ENCODE data around the gene CRABP1. TPM values are rescaled to one million over a fixed set of nuclear protein-coding genes. Genes with fewer than 3 reads are reported as not detected.
A peak's percentile ranks its signal among the peaks of the same experiment; 100 is the strongest.

The CRABP1 gene
- total RNA-seq, 4 donors from 2014 or later: 0.84 to 8.9 (median 2.0) TPM; not detected in 1

DNA sequence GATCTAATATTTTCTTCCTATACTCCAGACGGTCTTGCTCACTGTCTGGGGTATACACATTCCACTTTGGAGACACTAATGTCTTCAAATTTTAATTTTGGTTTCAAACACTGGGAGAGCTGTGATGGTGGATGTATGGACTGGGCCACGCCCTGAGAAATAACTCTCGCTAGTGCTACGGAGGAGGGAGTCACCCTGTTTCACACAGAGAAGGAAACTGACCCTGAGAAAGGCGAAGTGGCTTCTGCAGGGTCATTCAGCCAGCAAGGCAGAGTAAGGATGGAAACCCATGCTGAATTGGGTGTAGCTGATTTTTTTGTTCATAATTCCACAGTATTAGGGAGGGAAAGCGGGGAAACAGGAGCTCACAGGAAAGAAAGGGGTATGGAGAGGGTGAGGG, 32.2 kb upstream of the CRABP1 start:
- H3K4me3 ChIP-seq (ENCODE audit: low read depth, poor library complexity, severe bottlenecking): no peak overlapping the region
- TF ChIP-seq POLR2A (IDR thresholded peaks at IDR 0.05): no peak
- TF ChIP-seq, protein P1, sequence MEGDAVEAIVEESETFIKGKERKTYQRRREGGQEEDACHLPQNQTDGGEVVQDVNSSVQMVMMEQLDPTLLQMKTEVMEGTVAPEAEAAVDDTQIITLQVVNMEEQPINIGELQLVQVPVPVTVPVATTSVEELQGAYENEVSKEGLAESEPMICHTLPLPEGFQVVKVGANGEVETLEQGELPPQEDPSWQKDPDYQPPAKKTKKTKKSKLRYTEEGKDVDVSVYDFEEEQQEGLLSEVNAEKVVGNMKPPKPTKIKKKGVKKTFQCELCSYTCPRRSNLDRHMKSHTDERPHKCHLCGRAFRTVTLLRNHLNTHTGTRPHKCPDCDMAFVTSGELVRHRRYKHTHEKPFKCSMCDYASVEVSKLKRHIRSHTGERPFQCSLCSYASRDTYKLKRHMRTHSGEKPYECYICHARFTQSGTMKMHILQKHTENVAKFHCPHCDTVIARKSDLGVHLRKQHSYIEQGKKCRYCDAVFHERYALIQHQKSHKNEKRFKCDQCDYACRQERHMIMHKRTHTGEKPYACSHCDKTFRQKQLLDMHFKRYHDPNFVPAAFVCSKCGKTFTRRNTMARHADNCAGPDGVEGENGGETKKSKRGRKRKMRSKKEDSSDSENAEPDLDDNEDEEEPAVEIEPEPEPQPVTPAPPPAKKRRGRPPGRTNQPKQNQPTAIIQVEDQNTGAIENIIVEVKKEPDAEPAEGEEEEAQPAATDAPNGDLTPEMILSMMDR (IDR thresholded peaks at IDR 0.05): no peak
- intact Hi-C loops (cut with DNase I; ENCODE audit: low total_unique reads): loop anchor here (5.0 kb wide), 1 partner anchor 114 kb away; no protein-coding TSS in a partner anchor
- peak in 1 of 2 donors; percentile 20 for DNase-seq (ENCODE audit: low spot score in 2 of 2)
- 49 to 54% methylated on average over 6 of the region's 6 CpGs for WGBS, 2 donors

DNA sequence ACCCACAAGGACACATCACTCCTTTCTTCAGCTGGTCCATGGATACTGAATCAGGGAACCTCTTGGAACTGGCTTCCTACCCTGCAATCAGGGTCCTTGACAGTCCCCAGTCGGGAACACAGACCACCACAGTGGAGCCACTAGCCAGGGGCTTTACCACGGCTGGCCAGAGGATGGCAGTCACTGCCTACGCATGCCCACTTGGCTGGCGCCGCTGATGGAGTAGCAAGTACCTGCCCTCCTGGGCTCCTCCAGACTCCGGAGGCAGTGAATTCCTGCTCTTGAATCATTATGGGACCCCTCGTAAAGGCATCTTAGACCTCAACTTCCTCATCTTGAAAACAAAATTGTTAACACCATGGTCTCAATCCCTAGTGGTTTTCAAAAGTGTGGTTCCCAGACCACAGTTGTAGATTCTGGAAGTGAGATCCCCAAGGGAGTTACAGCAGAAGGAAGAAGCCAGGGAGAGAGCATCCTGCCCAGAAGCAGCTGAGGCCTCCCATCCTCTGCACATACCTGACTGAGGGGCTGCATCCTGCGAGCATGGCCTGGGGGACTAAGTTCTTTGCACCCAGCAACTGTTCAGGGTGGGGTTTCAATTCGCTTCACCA, 31.6 kb upstream of the CRABP1 start:
- intact Hi-C loops (cut with DNase I; ENCODE audit: low total_unique reads): loop anchor here (5.0 kb wide), 1 partner anchor 114 kb away; no protein-coding TSS in a partner anchor
- 17 to 22% methylated on average over 9 of the region's 9 CpGs for whole genome bisulfite sequencing, 2 donors

DNA sequence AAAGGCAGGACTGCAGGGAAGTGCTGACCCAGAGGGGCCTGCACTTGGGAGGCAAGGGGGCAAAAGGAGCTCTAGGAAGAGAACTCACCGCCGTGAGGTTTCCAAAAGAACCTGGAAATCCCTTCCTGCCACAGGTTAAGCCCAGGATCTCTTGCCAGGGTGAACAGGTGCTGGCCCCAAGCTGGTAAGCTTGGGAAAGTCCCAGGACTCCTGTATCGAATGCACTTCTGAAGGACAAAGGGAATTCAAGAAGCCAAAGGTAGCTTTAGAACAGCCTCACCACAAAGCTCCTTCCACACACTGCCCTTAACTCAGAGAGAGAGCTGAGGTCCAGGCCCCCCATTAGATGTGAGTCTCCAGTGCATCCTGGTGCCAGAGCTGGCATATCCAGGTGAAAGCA, 28.9 kb upstream of the CRABP1 start:
- 46 to 53% methylated on average over 3 of the region's 3 CpGs for WGBS, 2 donors
- no peak for TF ChIP-seq POLR2A (IDR thresholded peaks at IDR 0.05)
- TF ChIP-seq, protein P1 (IDR thresholded peaks at IDR 0.05): no peak
- peak in 1 of 2 donors; percentile 29 for DNase-seq (ENCODE audit: low spot score in 2 of 2)
- H3K4me3 ChIP-seq (ENCODE audit: low read depth, poor library complexity, severe bottlenecking): no peak overlapping the region
- intact Hi-C loops (cut with DNase I; ENCODE audit: low total_unique reads): no loop called here

More for the DNA sequence above, 31.6 kb upstream of the CRABP1 start:
- no peak overlapping the region for H3K4me3 ChIP-seq (ENCODE audit: low read depth, poor library complexity, severe bottlenecking)
- TF ChIP-seq POLR2A (IDR thresholded peaks at IDR 0.05): no peak
- TF ChIP-seq, protein P1 (IDR thresholded peaks at IDR 0.05): peak in 1 of 3 donors; percentile 55
- peak; percentile 41 to 87 for DNase-seq (ENCODE audit: low spot score in 2 of 2)

DNA sequence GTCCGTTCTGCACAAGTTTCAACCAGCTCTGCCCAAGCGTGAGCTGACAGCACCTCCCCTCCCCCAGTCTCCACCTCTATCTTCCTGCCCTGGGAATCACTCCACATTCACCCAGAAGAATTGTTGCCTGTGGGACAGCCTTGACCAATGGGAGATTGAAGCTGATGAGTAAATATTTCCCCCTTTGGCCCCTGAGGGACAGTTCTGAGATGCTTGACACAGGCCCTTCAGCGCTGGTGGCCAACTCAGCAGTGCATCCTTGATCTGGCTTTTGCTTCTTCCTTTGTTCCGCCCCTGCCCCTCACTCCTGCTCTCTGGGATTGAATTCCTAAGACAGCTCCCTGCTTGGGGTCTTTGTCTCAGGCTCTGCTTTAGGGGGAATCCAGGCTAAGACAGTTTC, 27.6 kb upstream of the CRABP1 start:
- 85 to 88% methylated on average over 4 of the region's 4 CpGs for WGBS, 2 donors
- DNase-seq (ENCODE audit: low spot score in 2 of 2): peak in 1 of 2 donors; percentile 39
- no peak overlapping the region for H3K4me3 ChIP-seq (ENCODE audit: low read depth, poor library complexity, severe bottlenecking)
- intact Hi-C loops (cut with DNase I; ENCODE audit: low total_unique reads): no loop called here
- no peak for TF ChIP-seq POLR2A (IDR thresholded peaks at IDR 0.05)
- TF ChIP-seq, protein P1 (IDR thresholded peaks at IDR 0.05): no peak

DNA sequence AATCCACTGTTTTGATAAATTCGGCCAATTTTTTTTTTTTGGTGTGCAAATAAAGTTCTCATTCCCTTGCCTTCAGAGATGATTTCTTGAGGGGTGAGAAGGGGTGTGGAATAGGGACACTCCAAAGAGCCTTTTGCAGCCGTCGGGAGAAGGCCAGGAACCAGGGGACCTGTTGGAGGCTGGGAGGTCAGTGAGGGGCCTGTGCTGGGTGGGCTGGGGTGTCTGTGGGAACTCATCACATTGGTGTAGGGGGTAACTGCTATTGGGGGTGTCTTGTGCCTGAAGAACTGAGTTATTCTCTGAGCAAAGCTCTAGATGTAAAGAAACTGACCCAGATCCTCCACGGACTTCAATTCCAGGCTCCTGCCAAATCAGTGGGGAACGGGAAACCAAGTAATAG, 27.2 kb upstream of the CRABP1 start:
- WGBS, 2 donors: 89 to 92% methylated on average over 5 of the region's 5 CpGs

More for the DNA sequence above, 27.2 kb upstream of the CRABP1 start:
- intact Hi-C loops (cut with DNase I; ENCODE audit: low total_unique reads): no loop called here
- peak in 1 of 2 donors; percentile 70 for DNase-seq (ENCODE audit: low spot score in 2 of 2)
- H3K4me3 ChIP-seq (ENCODE audit: low read depth, poor library complexity, severe bottlenecking): no peak overlapping the region
- TF ChIP-seq, protein P1 (IDR thresholded peaks at IDR 0.05): no peak
- TF ChIP-seq POLR2A (IDR thresholded peaks at IDR 0.05): no peak

All from lower leg skin (tissue), 4 donors.